ENCODE data around the gene IL1RAPL2. TPM values are rescaled to one million over a fixed set of nuclear protein-coding genes. Genes with fewer than 3 reads are reported as not detected.
"Not testable (repeated sequence)": the region's sequence is repeated elsewhere in the genome, so short reads cannot be mapped to it uniquely, and the experiment has no call there.

IL1RAPL2 gene
- total and polyA plus RNA-seq, 11 donors = 0.08 to 0.16 (median 0.10) TPM; not detected in 8

DNA sequence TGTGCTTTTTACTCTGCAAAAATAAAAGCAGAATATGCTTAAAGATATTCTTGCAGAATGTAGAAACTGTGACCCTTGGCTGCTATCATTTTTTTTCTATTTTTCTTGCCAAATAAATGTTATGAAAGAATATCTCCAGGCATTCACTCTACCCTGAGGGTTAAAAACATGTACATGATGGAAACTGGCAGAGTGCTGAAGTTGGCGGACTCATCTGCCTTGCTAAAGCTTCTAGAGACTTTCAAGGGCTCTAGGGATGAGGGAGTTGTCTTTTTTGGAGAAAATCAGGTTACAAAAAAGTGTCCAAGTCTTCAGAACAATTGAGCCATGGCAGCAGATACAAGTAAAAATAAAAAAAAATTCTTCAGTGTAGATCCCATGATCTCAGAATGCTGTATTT lies 1215.8 kb downstream of the IL1RAPL2 start:
- TF ChIP-seq, protein P1, sequence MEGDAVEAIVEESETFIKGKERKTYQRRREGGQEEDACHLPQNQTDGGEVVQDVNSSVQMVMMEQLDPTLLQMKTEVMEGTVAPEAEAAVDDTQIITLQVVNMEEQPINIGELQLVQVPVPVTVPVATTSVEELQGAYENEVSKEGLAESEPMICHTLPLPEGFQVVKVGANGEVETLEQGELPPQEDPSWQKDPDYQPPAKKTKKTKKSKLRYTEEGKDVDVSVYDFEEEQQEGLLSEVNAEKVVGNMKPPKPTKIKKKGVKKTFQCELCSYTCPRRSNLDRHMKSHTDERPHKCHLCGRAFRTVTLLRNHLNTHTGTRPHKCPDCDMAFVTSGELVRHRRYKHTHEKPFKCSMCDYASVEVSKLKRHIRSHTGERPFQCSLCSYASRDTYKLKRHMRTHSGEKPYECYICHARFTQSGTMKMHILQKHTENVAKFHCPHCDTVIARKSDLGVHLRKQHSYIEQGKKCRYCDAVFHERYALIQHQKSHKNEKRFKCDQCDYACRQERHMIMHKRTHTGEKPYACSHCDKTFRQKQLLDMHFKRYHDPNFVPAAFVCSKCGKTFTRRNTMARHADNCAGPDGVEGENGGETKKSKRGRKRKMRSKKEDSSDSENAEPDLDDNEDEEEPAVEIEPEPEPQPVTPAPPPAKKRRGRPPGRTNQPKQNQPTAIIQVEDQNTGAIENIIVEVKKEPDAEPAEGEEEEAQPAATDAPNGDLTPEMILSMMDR (IDR thresholded peaks at IDR 0.05) = no peak
- no peak for TF ChIP-seq POLR2A (IDR thresholded peaks at IDR 0.05)
- H3K27ac ChIP-seq = no peak overlapping the region
- WGBS, 4 donors = 23 to 59% (median 45%) methylated on average over 1 of the region's 1 CpG
- H3K4me3 ChIP-seq = no peak overlapping the region
- no peaks in the 10 kb centered on the region for H3K9me3 ChIP-seq
- H3K27me3 ChIP-seq = peaks cover 0 to 4% (median 0%) of the 10 kb centered on the region in 9 donors
- ATAC-seq = no peak
- intact Hi-C loops (cut with DNase I) = no loop called here
- no peak for DNase-seq
- no peaks in the 10 kb centered on the region for H3K36me3 ChIP-seq
- H3K4me1 ChIP-seq = no peaks in the 10 kb centered on the region

- H3K27me3 ChIP-seq = peaks cover 0 to 15% (median 0%) of the 10 kb centered on the region in 9 donors
- WGBS, 4 donors = 75 to 94% (median 87%) methylated on average over 26 of the region's 26 CpGs
- H3K4me1 ChIP-seq; intact Hi-C loops (cut with DNase I); H3K4me3 ChIP-seq; H3K27ac ChIP-seq; H3K36me3 ChIP-seq; DNase-seq; ATAC-seq; H3K9me3 ChIP-seq: not testable (repeated sequence)
Measured at GRCh38 chrX:105796877-105797276, 1230.9 kb downstream of the IL1RAPL2 start.

GRCh38 chrX:105803891-105804290 lies 1237.9 kb downstream of the IL1RAPL2 start:
- no peak for ATAC-seq
- WGBS, 4 donors = 58 to 75% (median 64%) methylated on average over 2 of the region's 2 CpGs
- H3K4me1 ChIP-seq = no peaks in the 10 kb centered on the region

DNA sequence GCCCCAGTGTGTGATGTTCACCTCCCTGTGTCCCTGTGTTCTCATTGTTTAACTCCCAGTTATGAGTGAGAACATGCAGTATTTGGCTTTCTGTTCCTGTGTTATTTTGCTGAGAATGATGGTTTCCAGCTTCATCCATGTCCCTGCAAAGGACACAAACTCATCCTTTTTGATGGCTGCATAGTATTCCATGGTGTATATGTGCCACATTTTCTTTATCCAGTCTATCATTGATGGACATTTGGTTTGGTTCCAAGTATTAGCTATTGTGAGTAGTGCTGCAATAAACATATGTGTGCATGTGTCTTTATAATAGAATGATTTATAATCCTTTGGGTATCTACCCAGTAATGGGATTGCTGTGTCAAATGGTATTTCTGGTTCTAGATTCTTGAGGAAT lies 1239.7 kb downstream of the IL1RAPL2 start:
- ATAC-seq; H3K27me3 ChIP-seq; H3K27ac ChIP-seq; H3K4me1 ChIP-seq; H3K36me3 ChIP-seq; intact Hi-C loops (cut with DNase I); H3K4me3 ChIP-seq; DNase-seq: not testable (repeated sequence)
- peaks cover 0 to 21% (median 0%) of the 10 kb centered on the region in 12 donors for H3K9me3 ChIP-seq

More at GRCh38 chrX:105803891-105804290, 1237.9 kb downstream of the IL1RAPL2 start:
- Histone ChIP-seq H3K4me3 (no peak overlapping the region), H3K27ac (no peak overlapping the region), H3K27me3 (no peaks in the 10 kb centered on the region), H3K9me3 (peaks cover 0 to 21% (median 0%) of the 10 kb centered on the region in 12 donors), H3K36me3 (no peaks in the 10 kb centered on the region)
- TF ChIP-seq, protein P1 (IDR thresholded peaks at IDR 0.05) = no peak
- TF ChIP-seq POLR2A (IDR thresholded peaks at IDR 0.05) = no peak
- DNase-seq = no peak
- intact Hi-C loops (cut with DNase I) = no loop called here

DNA sequence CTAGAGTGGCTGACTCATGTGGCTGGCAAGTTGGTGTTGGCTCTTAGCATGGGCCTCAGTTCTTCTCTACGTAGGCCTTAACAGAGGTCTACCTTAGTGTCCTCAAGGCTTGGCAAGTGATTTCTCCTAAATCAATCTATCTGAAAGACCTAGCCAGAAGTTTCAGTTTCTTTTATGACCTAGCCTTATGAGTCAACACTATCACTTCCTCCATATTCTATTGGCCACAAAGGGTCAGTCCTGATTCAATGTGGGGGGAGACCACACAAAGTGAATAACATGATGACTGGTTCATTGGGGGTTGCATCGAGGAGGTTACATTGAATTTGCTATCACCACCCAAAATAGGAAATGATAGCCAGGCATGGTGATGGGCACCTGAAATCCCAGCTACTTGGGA lies 1250.5 kb downstream of the IL1RAPL2 start:
- no peaks in the 10 kb centered on the region for H3K36me3 ChIP-seq
- no peak for ATAC-seq
- WGBS, 4 donors = 72 to 81% (median 76%) methylated on average over 2 of the region's 2 CpGs

More for the DNA sequence above, 1250.5 kb downstream of the IL1RAPL2 start:
- intact Hi-C loops (cut with DNase I) = no loop called here
- no peak overlapping the region for H3K27ac ChIP-seq
- H3K4me3 ChIP-seq = no peak overlapping the region
- peaks cover 0 to 37% (median 0%) of the 10 kb centered on the region in 9 donors for H3K27me3 ChIP-seq
- no peaks in the 10 kb centered on the region for H3K9me3 ChIP-seq
- H3K4me1 ChIP-seq = peaks cover 0 to 1% (median 0%) of the 10 kb centered on the region in 12 donors
- no peak for TF ChIP-seq POLR2A (IDR thresholded peaks at IDR 0.05)
- TF ChIP-seq, protein P1 (IDR thresholded peaks at IDR 0.05) = no peak
- DNase-seq = no peak

Measured in heart left ventricle (tissue), 16 donors.